ENCODE measurements around the gene RNFT2.

GRCh38 chr12:116689979-116690744, 48.0 kb upstream of the RNFT2 start:
- TF ChIP-seq POLR2A (IDR thresholded peaks at IDR 0.05; ENCODE audit: low read length) (no peak), GATA1 (IDR thresholded peaks at IDR 0.05; ENCODE audit: low read depth, low read length) (no peak)

Data from erythroblast (primary cell).